T-helper 1 cell (primary cell): ENCODE data around the gene NOL3.

Source experiments
- DNase-seq, 5 donors: peaks; one replicate each; pipeline ENCODE4 v3.0.0-alpha.2; 2012 to 2020

Gene NOL3

GRCh38 chr16:67190448-67191399 lies 20.4 kb downstream of the NOL3 start:
- DNase-seq: no peak

DNA sequence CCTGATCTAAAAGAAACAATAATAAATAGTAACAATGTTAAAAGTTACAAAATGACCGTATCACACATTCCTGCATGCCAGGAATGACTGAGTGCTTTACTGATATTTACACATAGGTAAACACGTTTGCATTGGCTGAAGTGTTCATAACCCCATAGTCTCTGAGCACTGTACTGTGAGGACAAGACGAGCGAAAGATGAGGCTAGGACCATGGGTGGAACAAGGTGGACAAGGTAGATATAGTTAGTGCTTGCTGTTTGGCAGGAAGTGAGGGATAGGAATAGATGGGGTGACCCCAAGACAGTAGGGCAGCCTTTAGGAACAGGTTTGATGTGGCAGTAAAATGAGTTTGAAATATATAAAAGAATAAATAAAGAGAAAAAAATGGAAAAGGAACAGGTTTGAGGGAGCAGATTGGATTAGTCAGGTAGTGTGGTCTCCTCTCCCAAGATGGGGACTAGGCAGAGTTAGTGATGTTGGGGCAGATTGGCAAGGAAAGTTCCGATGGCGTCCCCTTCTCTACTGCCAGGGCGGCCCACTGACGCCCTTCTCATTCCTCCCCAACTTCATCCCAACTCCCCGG lies 21.2 kb downstream of the NOL3 start:
- DNase-seq: no peak

GRCh38 chr16:67191995-67192681 lies 21.8 kb downstream of the NOL3 start, which contains the start of gene E2F4:
Gene E2F4, plus strand, starts transcription at chr16:67192155. Its CDS starts 73 bp downstream, at chr16:67192228.
- DNase-seq: peak; percentile 73 to 93 (median 77)

- DNase-seq: peak in 1 of 5 donors; percentile 41
Measured at GRCh38 chr16:67192781-67193361, 22.5 kb downstream of the NOL3 start.

DNA sequence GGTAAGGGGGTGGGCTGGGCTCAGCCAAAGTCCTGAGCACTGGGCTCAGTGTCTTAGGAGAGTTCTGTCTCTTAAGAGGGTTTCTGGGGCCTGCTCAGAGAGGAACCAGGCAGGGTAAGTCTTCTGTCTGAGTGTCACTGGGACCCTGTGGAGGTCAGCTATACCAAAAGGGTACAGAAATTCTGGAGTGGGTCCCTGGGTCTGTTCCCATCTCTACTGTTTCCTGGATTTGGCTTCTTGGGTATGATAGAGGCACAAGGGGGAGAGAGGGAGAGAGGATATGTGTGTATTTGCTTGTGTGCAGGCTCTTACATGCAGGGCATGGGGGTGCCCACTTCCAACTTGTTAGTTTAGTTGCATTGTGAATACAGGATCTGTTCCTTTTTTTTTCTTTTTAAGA lies 23.2 kb downstream of the NOL3 start:
- no peak for DNase-seq

- DNase-seq: no peak
Measured at GRCh38 chr16:67194260-67194659, 23.9 kb downstream of the NOL3 start.

GRCh38 chr16:67195676-67196075 lies 25.3 kb downstream of the NOL3 start:
- no peak for DNase-seq

GRCh38 chr16:67196881-67197280 lies 26.5 kb downstream of the NOL3 start:
- DNase-seq: no peak

DNA sequence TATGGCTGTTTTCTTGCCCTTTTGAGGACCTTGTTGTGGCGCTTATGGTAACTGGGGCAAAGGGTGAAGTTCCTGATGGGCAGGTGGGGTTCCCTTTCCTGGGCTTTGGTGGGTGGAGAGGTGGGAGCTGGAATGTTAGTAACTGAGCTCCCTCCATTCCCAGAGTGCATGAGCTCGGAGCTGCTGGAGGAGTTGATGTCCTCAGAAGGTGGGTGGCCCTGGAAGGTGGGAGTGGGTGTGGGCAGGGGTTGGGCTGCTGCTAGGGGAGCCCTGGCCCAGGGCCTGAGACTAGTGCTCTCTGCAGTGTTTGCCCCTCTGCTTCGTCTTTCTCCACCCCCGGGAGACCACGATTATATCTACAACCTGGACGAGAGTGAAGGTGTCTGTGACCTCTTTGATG lies 27.4 kb downstream of the NOL3 start:
- no peak for DNase-seq

- no peak for DNase-seq
Measured at GRCh38 chr16:67198238-67198734, 27.9 kb downstream of the NOL3 start.

- DNase-seq: no peak
Measured at GRCh38 chr16:67199011-67199807, 28.9 kb downstream of the NOL3 start, which contains the start of gene ELMO3. Gene ELMO3, plus strand, starts transcription at chr16:67199131. Its CDS starts 196 bp downstream, at chr16:67199327.

GRCh38 chr16:67199808-67200198 lies 29.5 kb downstream of the NOL3 start:
- no peak for DNase-seq

- DNase-seq: no peak
Measured at GRCh38 chr16:67200491-67200890, 30.2 kb downstream of the NOL3 start.

DNA sequence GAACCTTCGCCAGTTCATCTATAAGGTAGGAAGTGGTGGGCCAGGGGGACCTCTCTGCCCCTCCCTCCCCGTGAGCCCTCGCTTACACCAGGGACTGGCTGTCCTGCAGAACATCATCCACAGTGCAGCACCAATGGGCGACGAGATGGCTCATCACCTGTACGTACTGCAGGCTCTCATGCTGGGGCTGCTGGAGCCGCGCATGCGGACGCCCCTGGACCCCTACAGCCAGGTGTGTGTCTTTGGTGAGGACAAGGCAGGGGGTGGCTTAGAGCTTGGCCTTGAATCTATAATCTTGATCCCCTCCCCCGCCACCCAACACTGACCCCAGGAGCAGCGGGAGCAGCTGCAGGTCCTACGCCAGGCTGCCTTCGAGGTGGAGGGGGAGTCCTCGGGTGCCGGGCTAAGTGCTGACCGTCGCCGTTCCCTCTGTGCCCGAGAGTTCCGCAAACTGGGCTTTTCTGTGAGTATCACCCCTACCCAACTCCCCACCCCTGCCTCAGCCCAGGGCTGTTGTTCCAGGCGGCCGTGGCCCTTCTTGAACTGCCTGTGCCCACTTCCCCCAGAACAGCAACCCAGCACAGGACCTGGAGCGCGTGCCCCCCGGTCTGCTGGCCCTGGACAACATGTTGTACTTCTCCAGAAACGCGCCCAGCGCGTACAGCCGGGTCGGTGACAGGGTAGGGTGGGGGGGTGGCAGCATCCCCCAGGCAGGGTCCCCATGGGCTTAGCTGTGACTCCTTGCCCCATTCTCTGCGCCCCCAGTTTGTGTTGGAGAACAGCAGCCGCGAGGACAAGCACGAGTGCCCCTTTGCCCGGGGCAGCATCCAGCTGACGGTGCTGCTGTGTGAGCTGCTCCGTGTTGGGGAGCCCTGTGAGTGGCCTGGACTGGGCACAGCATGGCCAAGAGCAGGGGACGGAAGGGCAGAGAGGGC lies 31.3 kb downstream of the NOL3 start:
- no peak for DNase-seq

GRCh38 chr16:67202426-67202825 lies 32.1 kb downstream of the NOL3 start:
- DNase-seq: no peak

DNA sequence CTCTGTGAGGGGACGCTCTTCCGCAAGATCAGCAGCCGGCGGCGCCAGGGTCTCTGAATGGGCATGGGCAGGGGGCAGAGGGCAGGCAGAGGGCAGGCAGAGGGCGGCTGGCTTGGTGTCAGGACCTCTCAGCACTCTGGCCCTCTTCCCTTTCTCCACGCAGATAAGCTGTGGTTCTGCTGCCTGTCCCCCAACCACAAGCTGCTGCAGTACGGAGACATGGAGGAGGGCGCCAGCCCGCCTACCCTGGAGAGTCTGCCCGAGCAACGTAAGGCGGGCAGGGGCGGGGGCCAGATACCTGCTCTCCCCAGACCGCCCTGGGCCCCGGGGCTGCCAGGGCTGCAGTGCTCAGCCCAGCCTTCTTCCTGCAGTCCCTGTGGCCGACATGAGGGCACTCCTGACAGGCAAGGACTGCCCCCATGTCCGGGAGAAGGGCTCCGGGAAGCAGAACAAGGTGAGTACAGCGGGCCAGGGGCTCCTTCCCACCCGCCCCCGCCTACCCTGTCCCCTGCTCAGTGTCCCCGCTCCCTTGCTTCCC lies 32.7 kb downstream of the NOL3 start:
- DNase-seq: no peak

GRCh38 chr16:67204076-67204475 lies 33.7 kb downstream of the NOL3 start:
- DNase-seq: no peak

GRCh38 chr16:67206129-67206837 lies 35.9 kb downstream of the NOL3 start:
- DNase-seq: no peak

- no peak for DNase-seq
Measured at GRCh38 chr16:67206838-67207248, 36.5 kb downstream of the NOL3 start.
